Raji (cell line): Measurements from ENCODE around the gene TMCC2.

Experiments used
- POLR2A ChIP-seq: IDR thresholded peaks from 2 replicates; pipeline ENCODE4 v1.6.1; 2011; ENCODE audit warnings: low read depth, low read length, control low read depth; ENCODE audit not compliant: insufficient read depth

Gene TMCC2

GRCh38 chr1:205261946-205262691 lies 34.4 kb downstream of the TMCC2 start:
- TF ChIP-seq POLR2A = no peak

- no peak for TF ChIP-seq POLR2A
These were observed 35.0 kb downstream of the TMCC2 start for GRCh38 chr1:205262731-205263171.

GRCh38 chr1:205263580-205264190 lies 35.9 kb downstream of the TMCC2 start:
- TF ChIP-seq POLR2A = no peak

GRCh38 chr1:205266611-205267305 lies 39.0 kb downstream of the TMCC2 start:
- no peak for TF ChIP-seq POLR2A

- TF ChIP-seq POLR2A = no peak
These were observed 39.7 kb downstream of the TMCC2 start for GRCh38 chr1:205267306-205267902.

- no peak for TF ChIP-seq POLR2A
These were observed 41.3 kb downstream of the TMCC2 start for GRCh38 chr1:205268846-205269680.

- no peak for TF ChIP-seq POLR2A
These were observed 42.0 kb downstream of the TMCC2 start for GRCh38 chr1:205269711-205270110.

- no peak for TF ChIP-seq POLR2A
These were observed 42.5 kb downstream of the TMCC2 start for GRCh38 chr1:205270271-205270670.

GRCh38 chr1:205270764-205271163 lies 43.0 kb downstream of the TMCC2 start:
- TF ChIP-seq POLR2A = no peak

GRCh38 chr1:205271277-205271676 lies 43.5 kb downstream of the TMCC2 start:
- no peak for TF ChIP-seq POLR2A

GRCh38 chr1:205271745-205272144 lies 44.0 kb downstream of the TMCC2 start:
- TF ChIP-seq POLR2A = no peak

GRCh38 chr1:205272536-205272935 lies 44.8 kb downstream of the TMCC2 start:
- no peak for TF ChIP-seq POLR2A

- no peak for TF ChIP-seq POLR2A
These were observed 45.8 kb downstream of the TMCC2 start for GRCh38 chr1:205273551-205273982.

- TF ChIP-seq POLR2A = no peak
These were observed 46.4 kb downstream of the TMCC2 start for GRCh38 chr1:205274041-205274691.
